ENCODE results near the gene NMUR1. TPM values are rescaled to one million over a fixed set of nuclear protein-coding genes. Genes with fewer than 3 reads are reported as not detected.

Gene NMUR1
- total RNA-seq, 2 experiments from 2014 or later: 0.11 to 0.14 TPM

DNA sequence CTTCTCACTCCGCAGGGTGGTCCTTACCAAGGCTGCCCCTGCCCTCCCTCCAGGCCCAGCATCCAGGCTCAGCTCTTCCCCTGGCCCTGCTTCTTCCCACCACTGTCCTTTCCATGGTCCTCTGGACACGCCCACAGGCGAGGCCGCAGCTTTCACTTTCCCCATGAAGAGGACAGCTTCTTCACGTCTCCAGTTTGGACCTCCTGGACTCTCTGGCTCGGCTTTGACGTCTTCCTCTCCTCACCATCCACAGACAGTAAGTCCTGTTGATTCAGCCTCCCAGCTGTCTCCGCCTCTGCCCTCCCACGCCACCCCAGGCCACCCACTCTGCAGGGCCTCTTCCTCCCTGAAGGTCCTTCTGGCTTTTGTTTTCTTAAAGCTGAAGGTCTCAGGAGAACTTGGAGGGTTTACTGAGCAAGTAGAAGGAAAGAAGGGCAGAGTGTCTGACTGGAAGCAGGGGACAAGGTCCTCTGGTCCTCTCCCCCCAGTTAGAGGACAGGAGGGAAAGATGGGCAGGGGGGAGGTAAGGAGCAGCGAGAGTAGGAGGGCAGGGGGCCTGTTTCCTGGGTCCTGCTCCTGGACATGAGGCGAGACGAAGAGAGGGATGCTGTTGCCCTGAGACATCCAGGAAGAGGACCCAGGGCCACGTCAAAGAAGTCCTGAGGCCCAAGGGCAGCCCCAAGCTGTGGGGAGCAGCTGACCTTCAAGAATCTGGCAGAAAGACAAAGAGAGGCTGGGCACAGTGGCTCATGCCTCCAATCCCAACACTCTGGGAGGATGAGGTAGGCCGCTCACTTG lies 24.7 kb upstream of the NMUR1 start:
- Histone ChIP-seq H3K4me3 (ENCODE audit: low read length) (peak overlapping the region; percentile 8), H3K27ac (ENCODE audit: low read depth in 1 of 2, low read length in 2 of 2) (no peak overlapping the region), H3K27me3 (ENCODE audit: control insufficient read depth in 1 of 2, insufficient read depth in 2 of 2, low read length in 2 of 2) (no peaks in the 10 kb centered on the region), H3K36me3 (ENCODE audit: insufficient read depth, low read length) (no peaks in the 10 kb centered on the region), H3K4me1 (ENCODE audit: insufficient read depth, low read length) (peaks cover 25% of the 10 kb centered on the region), H3K9me3 (ENCODE audit: control insufficient read depth in 1 of 2, insufficient read depth in 1 of 2, low read length in 2 of 2) (peaks cover 0 to 12% of the 10 kb centered on the region in 2 experiments)
- ATAC-seq (ENCODE audit: poor library complexity) (no peak), DNase-seq (peak in 3 of 14 experiments; percentile 22 to 40 (median 39))
- Mint-ChIP-seq H3K9me3 (peaks cover 10% of the 10 kb centered on the region), H3K27ac (no peak overlapping the region), H3K4me1 (ENCODE audit: low read depth) (no peaks in the 10 kb centered on the region), H3K4me3 (peak overlapping the region; percentile 6), H3K27me3 (no peaks in the 10 kb centered on the region), H3K36me3 (ENCODE audit: low read depth) (peaks cover 9% of the 10 kb centered on the region)
- TF ChIP-seq, protein P1, sequence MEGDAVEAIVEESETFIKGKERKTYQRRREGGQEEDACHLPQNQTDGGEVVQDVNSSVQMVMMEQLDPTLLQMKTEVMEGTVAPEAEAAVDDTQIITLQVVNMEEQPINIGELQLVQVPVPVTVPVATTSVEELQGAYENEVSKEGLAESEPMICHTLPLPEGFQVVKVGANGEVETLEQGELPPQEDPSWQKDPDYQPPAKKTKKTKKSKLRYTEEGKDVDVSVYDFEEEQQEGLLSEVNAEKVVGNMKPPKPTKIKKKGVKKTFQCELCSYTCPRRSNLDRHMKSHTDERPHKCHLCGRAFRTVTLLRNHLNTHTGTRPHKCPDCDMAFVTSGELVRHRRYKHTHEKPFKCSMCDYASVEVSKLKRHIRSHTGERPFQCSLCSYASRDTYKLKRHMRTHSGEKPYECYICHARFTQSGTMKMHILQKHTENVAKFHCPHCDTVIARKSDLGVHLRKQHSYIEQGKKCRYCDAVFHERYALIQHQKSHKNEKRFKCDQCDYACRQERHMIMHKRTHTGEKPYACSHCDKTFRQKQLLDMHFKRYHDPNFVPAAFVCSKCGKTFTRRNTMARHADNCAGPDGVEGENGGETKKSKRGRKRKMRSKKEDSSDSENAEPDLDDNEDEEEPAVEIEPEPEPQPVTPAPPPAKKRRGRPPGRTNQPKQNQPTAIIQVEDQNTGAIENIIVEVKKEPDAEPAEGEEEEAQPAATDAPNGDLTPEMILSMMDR (IDR thresholded peaks at IDR 0.05): no peak
- intact Hi-C loops (cut with DNase I, micrococcal nuclease): loop anchor here (2.0 to 5.0 kb wide), 2 partner anchors 326 to 328 kb away; no protein-coding TSS in a partner anchor
- ChIA-PET CTCF (interaction anchor here (1.8 to 2.4 kb wide), 2 partner anchors 37 to 72 kb away, joined by 5 to 6 read pairs; no protein-coding TSS in a partner anchor), POLR2A (no interaction called here)

DNA sequence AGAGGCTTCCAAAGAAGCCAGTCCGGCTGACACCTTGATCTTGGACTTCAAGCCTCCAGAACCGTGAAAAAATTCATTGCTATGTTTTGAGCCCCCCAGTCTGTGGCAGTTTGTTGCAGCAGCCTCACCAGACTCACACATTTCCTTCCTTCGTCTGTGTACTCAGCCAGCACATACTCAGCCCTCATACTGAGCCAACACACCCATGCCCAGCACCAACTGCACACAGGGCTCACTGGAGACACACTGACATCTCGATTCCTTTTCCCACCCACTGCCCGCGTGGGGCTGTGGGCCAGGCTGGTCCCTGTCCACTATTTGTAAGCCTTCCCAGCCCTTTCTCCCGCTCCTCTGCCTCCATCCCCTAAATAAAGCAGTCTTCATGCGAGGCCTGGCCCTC lies 24.1 kb upstream of the NMUR1 start:
- Histone ChIP-seq H3K27me3 (ENCODE audit: control insufficient read depth in 1 of 2, insufficient read depth in 2 of 2, low read length in 2 of 2) (no peaks in the 10 kb centered on the region), H3K36me3 (ENCODE audit: insufficient read depth, low read length) (no peaks in the 10 kb centered on the region), H3K4me1 (ENCODE audit: insufficient read depth, low read length) (peaks cover 29% of the 10 kb centered on the region), H3K4me3 (ENCODE audit: low read length) (peak overlapping the region; percentile 8), H3K27ac (ENCODE audit: low read depth in 1 of 2, low read length in 2 of 2) (no peak overlapping the region), H3K9me3 (ENCODE audit: control insufficient read depth in 1 of 2, insufficient read depth in 1 of 2, low read length in 2 of 2) (peaks cover 0 to 12% of the 10 kb centered on the region in 2 experiments)
- ChIA-PET POLR2A (no interaction called here), CTCF (interaction anchor here (1.4 to 2.4 kb wide), 2 partner anchors 15 to 71 kb away, joined by 3 to 6 read pairs; no protein-coding TSS in a partner anchor)
- H3K4me3 Mint-ChIP-seq: no peak overlapping the region
- DNase-seq (no peak), ATAC-seq (ENCODE audit: poor library complexity) (no peak)
- TF ChIP-seq, protein P1 (IDR thresholded peaks at IDR 0.05): no peak
- H3K27ac Mint-ChIP-seq: no peak overlapping the region
- H3K9me3 Mint-ChIP-seq: peaks cover 10% of the 10 kb centered on the region
- no peaks in the 10 kb centered on the region for H3K27me3 Mint-ChIP-seq
- H3K36me3 Mint-ChIP-seq (ENCODE audit: low read depth): peaks cover 9% of the 10 kb centered on the region
- H3K4me1 Mint-ChIP-seq (ENCODE audit: low read depth): peaks cover 2% of the 10 kb centered on the region
- intact Hi-C loops (cut with DNase I, micrococcal nuclease): loop anchor here in 1 of 2 experiments (2.0 kb wide), 1 partner anchor 326 kb away; no protein-coding TSS in a partner anchor

DNA sequence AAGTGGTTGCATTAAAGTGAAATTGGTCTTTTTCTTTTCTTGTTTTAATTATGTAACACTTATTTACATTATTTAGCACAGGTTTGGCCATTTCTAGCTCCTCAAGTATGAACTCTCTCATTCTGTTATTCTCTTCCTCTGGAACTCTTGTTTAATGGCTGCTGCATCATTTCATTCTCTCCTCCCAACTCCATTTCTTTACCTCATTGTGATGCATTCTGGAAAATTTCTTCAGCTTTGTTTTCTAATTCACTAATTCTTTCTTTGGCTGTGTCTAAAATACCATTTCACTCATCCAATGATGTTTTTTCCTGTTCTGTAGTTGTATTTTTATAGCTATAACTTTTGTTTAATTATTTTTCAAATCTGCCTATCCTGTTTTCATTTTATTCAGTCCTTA lies 22.5 kb upstream of the NMUR1 start:
- H3K9me3 Mint-ChIP-seq: peaks cover 10% of the 10 kb centered on the region
- peaks cover 42% of the 10 kb centered on the region for H3K4me1 ChIP-seq (ENCODE audit: insufficient read depth, low read length)
- intact Hi-C loops (cut with DNase I, micrococcal nuclease): no loop called here

More for the DNA sequence above, 22.5 kb upstream of the NMUR1 start:
- CTCF ChIA-PET: interaction anchor here (0.7 to 1.1 kb wide), 3 partner anchors 10 to 564 kb away, joined by 3 to 4 read pairs (median 4); no protein-coding TSS in a partner anchor
- no peaks in the 10 kb centered on the region for H3K36me3 ChIP-seq (ENCODE audit: insufficient read depth, low read length)
- H3K9me3 ChIP-seq (ENCODE audit: control insufficient read depth in 1 of 2, insufficient read depth in 1 of 2, low read length in 2 of 2): peaks cover 0 to 12% of the 10 kb centered on the region in 2 experiments
- DNase-seq (no peak), ATAC-seq (ENCODE audit: poor library complexity) (no peak)
- H3K27ac ChIP-seq (ENCODE audit: low read depth in 1 of 2, low read length in 2 of 2): no peak overlapping the region
- H3K4me3 ChIP-seq (ENCODE audit: low read length): no peak overlapping the region
- peaks cover 9% of the 10 kb centered on the region for H3K36me3 Mint-ChIP-seq (ENCODE audit: low read depth)
- TF ChIP-seq, protein P1 (IDR thresholded peaks at IDR 0.05): no peak
- peaks cover 10% of the 10 kb centered on the region for H3K4me1 Mint-ChIP-seq (ENCODE audit: low read depth)
- POLR2A ChIA-PET: interaction anchor here (1.0 to 2.0 kb wide), 2 partner anchors 70 to 88 kb away, joined by 5 to 7 read pairs; partner anchors contain the start of gene NCL
- no peaks in the 10 kb centered on the region for H3K27me3 ChIP-seq (ENCODE audit: control insufficient read depth in 1 of 2, insufficient read depth in 2 of 2, low read length in 2 of 2)
- no peaks in the 10 kb centered on the region for H3K27me3 Mint-ChIP-seq
- no peak overlapping the region for H3K4me3 Mint-ChIP-seq
- H3K27ac Mint-ChIP-seq: no peak overlapping the region
